Testis (tissue), 2 donors: ENCODE measurements around the gene FOSL1.

Experiments used
- CTCF ChIP-seq, 3 experiments: fragments of 450-650 bp in 2 of 3; fragments of 200-600 bp in 1 of 3; sonication (generic) in 1 of 3; IDR thresholded peaks; one replicate each; pipeline ENCODE4 v1.5.1; 2016 to 2019; ENCODE audit warnings: antibody characterized with exemption in 3 of 3, mild to moderate bottlenecking in 2 of 3, moderate library complexity in 1 of 3
- POLR2A ChIP-seq: fragments of 450-650 bp; IDR thresholded peaks from one replicate; pipeline ENCODE4 v1.6.1; 2017; ENCODE audit warnings: antibody characterized with exemption, mild to moderate bottlenecking, moderate library complexity

GRCh38 chr11:65868076-65868667 lies 32.0 kb downstream of the FOSL1 start:
- TF ChIP-seq CTCF (IDR thresholded peaks at IDR 0.05): no peak
- no peak for TF ChIP-seq POLR2A
